NCI-H1417 (cell line): Measurements from ENCODE around the gene FAM20B.
"Not testable (repeated sequence)": the region's sequence is repeated elsewhere in the genome, so short reads cannot be mapped to it uniquely, and the experiment has no call there.

Experiments
- DNase-seq, 3 experiments: peaks; one replicate each; lab custom pipeline; 2025; lab: John Stamatoyannopoulos, UW

The FAM20B gene

GRCh38 chr1:179025125-179025974 lies at the start of gene FAM20B:
FAM20B (plus strand) TSS chr1:179025894; CDS start chr1:179043848, 17,954 bp downstream.
- DNase-seq = peak; percentile 92 to 98 (median 95)

GRCh38 chr1:178976541-178976940 lies 49.2 kb upstream of the FAM20B start:
- DNase-seq = no peak

- DNase-seq = no peak
These were observed 39.5 kb upstream of the FAM20B start for GRCh38 chr1:178986204-178986603.

GRCh38 chr1:178988198-178988597 lies 37.5 kb upstream of the FAM20B start:
- not testable (repeated sequence) for DNase-seq

GRCh38 chr1:178993559-178993958 lies 32.1 kb upstream of the FAM20B start:
- no peak for DNase-seq

GRCh38 chr1:178997428-178997827 lies 28.3 kb upstream of the FAM20B start:
- no peak for DNase-seq

- no peak for DNase-seq
These were observed 27.4 kb upstream of the FAM20B start for GRCh38 chr1:178998295-178998694.

- DNase-seq = no peak
These were observed 26.6 kb upstream of the FAM20B start for GRCh38 chr1:178999061-178999460.

GRCh38 chr1:179001451-179001850 lies 24.2 kb upstream of the FAM20B start:
- no peak for DNase-seq

GRCh38 chr1:179002064-179002463 lies 23.6 kb upstream of the FAM20B start:
- DNase-seq = not testable (repeated sequence)

GRCh38 chr1:179002552-179003345 lies 22.9 kb upstream of the FAM20B start:
- DNase-seq = peak; percentile 73 to 86 (median 84)

- DNase-seq = no peak
These were observed 22.1 kb upstream of the FAM20B start for GRCh38 chr1:179003512-179004066.

- DNase-seq = no peak
These were observed 18.5 kb upstream of the FAM20B start for GRCh38 chr1:179007233-179007632.

- no peak for DNase-seq
These were observed 15.0 kb upstream of the FAM20B start for GRCh38 chr1:179010671-179011070.

- no peak for DNase-seq
These were observed 13.7 kb upstream of the FAM20B start for GRCh38 chr1:179012038-179012437.

- no peak for DNase-seq
These were observed 11.6 kb upstream of the FAM20B start for GRCh38 chr1:179014123-179014522.

- DNase-seq = no peak
These were observed 10.3 kb upstream of the FAM20B start for GRCh38 chr1:179015396-179015795.

GRCh38 chr1:179016706-179017382 lies 8.8 kb upstream of the FAM20B start:
- DNase-seq = peak in 1 of 3 experiments; percentile 87

GRCh38 chr1:179017383-179018326 lies 8.0 kb upstream of the FAM20B start:
- no peak for DNase-seq

- DNase-seq = peak; percentile 21 to 90 (median 79)
These were observed 3.8 kb upstream of the FAM20B start for GRCh38 chr1:179021873-179022272.
